IMR-90 (cell line): Measurements from ENCODE around the gene GABRE. TPM values are rescaled to one million over a fixed set of nuclear protein-coding genes. Genes with fewer than 3 reads are reported as not detected.

Experiments used
- ATAC-seq: fragments of 200-7000 bp; cut with Tn5 transposase; 2 replicates; pipeline ENCODE4 v1.9.1; 2020; ENCODE audit warnings: low read depth, mild to moderate bottlenecking, moderate library complexity
- BruUV-seq: library from RNA; stranded (reverse); fragments of 400-500 nt; replicated peaks from 2 replicates; lab custom pipeline; 2021; lab: Mats Ljungman, UMichigan
- CTCF ChIA-PET: fragments of 300-600 bp; formaldehyde crosslinking; extraction: SDS; loops from one replicate; lab custom pipeline; 2021; ENCODE audit warnings: antibody characterized with exemption; lab: Yijun Ruan, JAX
- POLR2A ChIA-PET: fragments of 300-600 bp; sonication (Branson Sonifier 250); formaldehyde crosslinking; loops from one replicate; lab custom pipeline; 2022; ENCODE audit warnings: antibody characterized with exemption; ENCODE audit not compliant: unreplicated experiment; lab: Charles Lee
- DNase-seq: peaks from one replicate; pipeline ENCODE4 v3.0.0; 2013
- H2AFZ ChIP-seq: replicated peaks from 2 replicates; pipeline ENCODE3; 2013; ENCODE audit warnings: low read length, mild to moderate bottlenecking; ENCODE audit not compliant: poor library complexity
- H2AK5ac ChIP-seq: 2 replicates; pipeline ENCODE4 v1.6.1; 2013; ENCODE audit warnings: low read depth, low read length, inconsistent platforms
- H2AK9ac ChIP-seq: replicated peaks from 2 replicates; pipeline ENCODE3; 2013; ENCODE audit warnings: mild to moderate bottlenecking, low read depth, low read length, moderate library complexity; ENCODE audit not compliant: poor library complexity
- H2BK120ac ChIP-seq: 2 replicates; pipeline ENCODE4 v1.6.1; 2013; ENCODE audit warnings: low read depth, low read length, inconsistent platforms
- H2BK15ac ChIP-seq: 3 replicates; pipeline ENCODE4 v1.6.1; 2013; ENCODE audit warnings: low read depth, low read length, inconsistent platforms
- H2BK20ac ChIP-seq: 2 replicates; pipeline ENCODE4 v1.6.1; 2013; ENCODE audit warnings: low read depth, mild to moderate bottlenecking, inconsistent platforms, low read length, moderate library complexity
- H2BK5ac ChIP-seq: 2 replicates; pipeline ENCODE4 v1.6.1; 2013; ENCODE audit warnings: mild to moderate bottlenecking, low read depth, low read length, inconsistent platforms; ENCODE audit not compliant: poor library complexity, severe bottlenecking
- H3K14ac ChIP-seq: replicated peaks from 2 replicates; pipeline ENCODE4 v1.6.1; 2013; ENCODE audit warnings: low read depth, low read length, inconsistent platforms
- H3K18ac ChIP-seq: 2 replicates; pipeline ENCODE4 v1.6.1; 2013; ENCODE audit warnings: low read depth, low read length, control low read depth
- H3K23ac ChIP-seq: 2 replicates; pipeline ENCODE4 v1.6.1; 2013; ENCODE audit warnings: low read depth, low read length, inconsistent platforms
- H3K27ac ChIP-seq: 2 replicates; pipeline ENCODE4 v1.5.1; 2013; ENCODE audit warnings: mild to moderate bottlenecking, control low read depth, low read length; ENCODE audit not compliant: insufficient read depth
- H3K27me3 ChIP-seq: 2 replicates; pipeline ENCODE4 v1.6.1; 2013; ENCODE audit warnings: low read length; ENCODE audit not compliant: control insufficient read depth, insufficient read depth
- H3K36me3 ChIP-seq: 2 replicates; pipeline ENCODE4 v1.6.1; 2013; ENCODE audit warnings: low read length, mixed read lengths; ENCODE audit not compliant: control insufficient read depth, insufficient read depth
- H3K4ac ChIP-seq: 2 replicates; pipeline ENCODE4 v1.6.1; 2013; ENCODE audit warnings: low read depth, low read length, inconsistent platforms
- H3K4me1 ChIP-seq: 2 replicates; pipeline ENCODE4 v1.6.1; 2013; ENCODE audit warnings: low read length, mixed read lengths; ENCODE audit not compliant: control insufficient read depth, insufficient read depth
- H3K4me2 ChIP-seq: 2 replicates; pipeline ENCODE4 v1.6.1; 2013; ENCODE audit warnings: low read depth, mild to moderate bottlenecking, control low read depth, low read length, moderate library complexity
- H3K4me3 ChIP-seq: 2 replicates; pipeline ENCODE4 v1.5.1; 2013; ENCODE audit warnings: low read depth, mild to moderate bottlenecking, control low read depth, low read length, moderate library complexity; ENCODE audit not compliant: insufficient read depth
- H3K56ac ChIP-seq: 2 replicates; pipeline ENCODE4 v1.6.1; 2013; ENCODE audit warnings: low read length, inconsistent platforms; ENCODE audit not compliant: insufficient read depth; ENCODE audit errors: extremely low read depth
- H3K79me1 ChIP-seq, 2 experiments: 2 replicates each; pipeline ENCODE4 v1.6.1; 2013; ENCODE audit warnings: low read length in 2 of 2, inconsistent platforms in 1 of 2, low read depth in 1 of 2
- H3K9ac ChIP-seq: 2 replicates; pipeline ENCODE4 v1.6.1; 2013; ENCODE audit warnings: low read depth, low read length, control low read depth
- H3K9me1 ChIP-seq: 2 replicates; pipeline ENCODE4 v1.6.1; 2013; ENCODE audit warnings: low read length, inconsistent platforms; ENCODE audit not compliant: insufficient read depth
- H3K9me3 ChIP-seq: 2 replicates; pipeline ENCODE4 v1.6.1; 2013; ENCODE audit warnings: low read length; ENCODE audit not compliant: control insufficient read depth, insufficient read depth
- H4K20me1 ChIP-seq: 2 replicates; pipeline ENCODE4 v1.6.1; 2013; ENCODE audit warnings: low read length, inconsistent platforms; ENCODE audit not compliant: insufficient read depth
- H4K5ac ChIP-seq: 2 replicates; pipeline ENCODE4 v1.6.1; 2013; ENCODE audit warnings: mild to moderate bottlenecking, low read depth, low read length, control low read depth
- H4K8ac ChIP-seq, 2 experiments: 2 replicates each; pipeline ENCODE4 v1.6.1; 2013; ENCODE audit warnings: low read depth in 2 of 2, low read length in 2 of 2, control low read depth in 1 of 2, inconsistent platforms in 1 of 2
- H4K91ac ChIP-seq: 2 replicates; pipeline ENCODE4 v1.6.1; 2013; ENCODE audit warnings: low read depth, low read length, inconsistent platforms; ENCODE audit not compliant: insufficient read depth
- FOS ChIP-seq: fragments of 150-350 bp; IDR thresholded peaks from 2 replicates; pipeline ENCODE4 v1.6.1; 2016; ENCODE audit warnings: low read depth, low read length
- MXI1 ChIP-seq: IDR thresholded peaks from 2 replicates; pipeline ENCODE4 v1.6.1; 2012; ENCODE audit warnings: low read depth, mild to moderate bottlenecking, low read length, moderate library complexity, borderline replicate concordance
- POLR2A ChIP-seq: IDR thresholded peaks from 2 replicates; pipeline ENCODE4 v1.6.1; 2012; ENCODE audit warnings: mild to moderate bottlenecking, low read depth, low read length
- RAD21 ChIP-seq: IDR thresholded peaks from 2 replicates; pipeline ENCODE4 v1.6.1; 2012; ENCODE audit warnings: low read length, improper control_type of control experiment
- SMC3 ChIP-seq: fragments of 150-350 bp; IDR thresholded peaks from 2 replicates; pipeline ENCODE4 v1.6.1; 2016; ENCODE audit warnings: low read depth, mild to moderate bottlenecking, antibody characterized with exemption, low read length, moderate library complexity
- WGBS, 2 experiments: methylation state at CpG; one replicate each; pipeline versions ENCODE4 v1.1.5 to v1.1.7; 2013; ENCODE audit warnings: missing lambda C conversion rate in 2 of 2; ENCODE audit not compliant: insufficient read length in 1 of 2; ENCODE audit errors: extremely low coverage in 2 of 2; 5-methylcytosine and 5-hydroxymethylcytosine counted together
- dilution Hi-C: fragments of 300-500 bp; cut with HindIII; formaldehyde crosslinking; loops from one replicate; pipeline ENCODE4 v1.14.3; 2018; ENCODE audit warnings: low sequenced_read_pairs; ENCODE audit not compliant: unreplicated experiment
- in situ Hi-C: fragments of 300-500 bp; cut with MboI; formaldehyde crosslinking; loops from 3 replicates; pipeline ENCODE4 v1.14.3; 2019; ENCODE audit warnings: low sequenced_read_pairs, inconsistent platforms, mixed read lengths
- intact Hi-C: fragments of 100-400 bp; cut with micrococcal nuclease; formaldehyde crosslinking; loops from 2 replicates; pipeline ENCODE4 v1.10.0; 2022
- polyA plus RNA-seq, 3 experiments: library from polyadenylated mRNA; depleted of rRNA; stranded (reverse); fragments of >200 nt; gene quantifications; 2 replicates each; pipeline ENCODE4 v1.2.3, GENCODE V29; 2012; ENCODE audit warnings: low replicate concordance in 1 of 3
- total RNA-seq: library from RNA; depleted of rRNA; stranded (reverse); fragments of >200 nt; gene quantifications from 2 replicates; pipeline ENCODE4 v1.2.3, GENCODE V29; 2012
- TF ChIP-seq, protein P1 (sequence below): conservative IDR thresholded peaks from 2 replicates; pipeline ENCODE4 v1.5.1; 2012; ENCODE audit warnings: mild to moderate bottlenecking, low read depth, low read length, improper control_type of control experiment
- TF ChIP-seq, protein P2 (sequence below): fragments of 150-350 bp; IDR thresholded peaks from 2 replicates; pipeline ENCODE4 v1.6.1; 2017; ENCODE audit warnings: mild to moderate bottlenecking, antibody characterized with exemption, low read length, low read depth

Gene GABRE
- total and polyA plus RNA-seq, 2 of the 4 experiments (the other 2 are of a cell fraction), result 1.3 to 1.6 TPM

DNA sequence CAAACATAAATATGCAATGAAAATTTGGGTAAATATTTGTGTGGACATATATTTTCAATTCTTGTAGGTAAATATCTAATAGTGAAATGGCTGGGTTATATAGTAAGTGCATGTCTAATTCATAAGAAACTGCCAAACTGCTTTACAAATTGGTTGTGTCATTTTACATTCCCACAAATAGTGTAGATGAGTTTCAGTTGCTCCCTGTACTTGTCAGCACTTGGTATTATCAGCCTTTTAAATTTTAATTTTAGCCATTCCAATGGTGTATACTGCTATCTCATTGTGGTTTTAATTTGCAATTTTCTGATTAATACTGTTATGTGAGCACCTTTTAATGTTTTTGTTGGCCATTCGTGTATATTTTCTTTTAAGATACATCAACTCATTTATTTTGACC, 23.1 kb upstream of the GABRE start:
- Histone ChIP-seq H3K36me3 (no peaks in the 10 kb centered on the region), H3K4me1 (no peaks in the 10 kb centered on the region), H3K9me3 (peaks cover 5% of the 10 kb centered on the region; the same call in 1 of the 2 replicates), H2BK20ac (no peak overlapping the region), H3K9me1 (no peaks in the 10 kb centered on the region), H3K27ac (no peak overlapping the region), H2AFZ (no peak overlapping the region), H4K8ac (no peak overlapping the region), H3K9ac (no peak overlapping the region), H2AK5ac (no peak overlapping the region), H2AK9ac (no peak overlapping the region), H3K4me2 (no peak overlapping the region), H2BK120ac (no peak overlapping the region), H2BK15ac (no peak overlapping the region), H3K23ac (no peak overlapping the region), H3K56ac (no peak overlapping the region), H2BK5ac (no peak overlapping the region), H3K14ac (no peak overlapping the region), H3K79me1 (no peaks in the 10 kb centered on the region), H3K18ac (no peak overlapping the region), H4K91ac (no peak overlapping the region), H3K4ac (no peak overlapping the region), H3K27me3 (no peaks in the 10 kb centered on the region), H4K5ac (no peak overlapping the region), H3K4me3 (no peak overlapping the region), H4K20me1 (no peaks in the 10 kb centered on the region)
- no peak for ATAC-seq
- dilution Hi-C loops, result no loop called here
- BruUV-seq, result no TSS peak
- TF ChIP-seq POLR2A (no peak), RAD21 (no peak), FOS (no peak), MXI1 (no peak), SMC3 (no peak)
- TF ChIP-seq, protein P1, sequence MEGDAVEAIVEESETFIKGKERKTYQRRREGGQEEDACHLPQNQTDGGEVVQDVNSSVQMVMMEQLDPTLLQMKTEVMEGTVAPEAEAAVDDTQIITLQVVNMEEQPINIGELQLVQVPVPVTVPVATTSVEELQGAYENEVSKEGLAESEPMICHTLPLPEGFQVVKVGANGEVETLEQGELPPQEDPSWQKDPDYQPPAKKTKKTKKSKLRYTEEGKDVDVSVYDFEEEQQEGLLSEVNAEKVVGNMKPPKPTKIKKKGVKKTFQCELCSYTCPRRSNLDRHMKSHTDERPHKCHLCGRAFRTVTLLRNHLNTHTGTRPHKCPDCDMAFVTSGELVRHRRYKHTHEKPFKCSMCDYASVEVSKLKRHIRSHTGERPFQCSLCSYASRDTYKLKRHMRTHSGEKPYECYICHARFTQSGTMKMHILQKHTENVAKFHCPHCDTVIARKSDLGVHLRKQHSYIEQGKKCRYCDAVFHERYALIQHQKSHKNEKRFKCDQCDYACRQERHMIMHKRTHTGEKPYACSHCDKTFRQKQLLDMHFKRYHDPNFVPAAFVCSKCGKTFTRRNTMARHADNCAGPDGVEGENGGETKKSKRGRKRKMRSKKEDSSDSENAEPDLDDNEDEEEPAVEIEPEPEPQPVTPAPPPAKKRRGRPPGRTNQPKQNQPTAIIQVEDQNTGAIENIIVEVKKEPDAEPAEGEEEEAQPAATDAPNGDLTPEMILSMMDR, result no peak
- TF ChIP-seq, protein P2, sequence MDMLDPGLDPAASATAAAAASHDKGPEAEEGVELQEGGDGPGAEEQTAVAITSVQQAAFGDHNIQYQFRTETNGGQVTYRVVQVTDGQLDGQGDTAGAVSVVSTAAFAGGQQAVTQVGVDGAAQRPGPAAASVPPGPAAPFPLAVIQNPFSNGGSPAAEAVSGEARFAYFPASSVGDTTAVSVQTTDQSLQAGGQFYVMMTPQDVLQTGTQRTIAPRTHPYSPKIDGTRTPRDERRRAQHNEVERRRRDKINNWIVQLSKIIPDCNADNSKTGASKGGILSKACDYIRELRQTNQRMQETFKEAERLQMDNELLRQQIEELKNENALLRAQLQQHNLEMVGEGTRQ, result no peak
- ChIA-PET POLR2A (no interaction called here), CTCF (no interaction called here)
- intact Hi-C loops, result no loop called here
- DNase-seq, result no peak
- no CpG with 5 or more reads among the region's 1 CpG for WGBS, 2 experiments
- in situ Hi-C loops, result no loop called here
